ENCODE results near the gene CREB3L1.

The CREB3L1 gene

GRCh38 chr11:46367916-46368267 lies 90.4 kb downstream of the CREB3L1 start:
- no peak for TF ChIP-seq CTCF (IDR thresholded peaks at IDR 0.05; ENCODE audit: insufficient read depth, low read depth, low read length, missing control alignments)
- no peak for DNase-seq (ENCODE audit: low read depth)
- H3K4me3 ChIP-seq (ENCODE audit: low read length): no peak overlapping the region

- no peak overlapping the region for H3K4me3 ChIP-seq (ENCODE audit: low read length)
- peak; percentile 65 for DNase-seq (ENCODE audit: low read depth)
Observed at GRCh38 chr11:46369458-46370152, 92.1 kb downstream of the CREB3L1 start.

GRCh38 chr11:46370253-46370652 lies 92.8 kb downstream of the CREB3L1 start:
- H3K4me3 ChIP-seq (ENCODE audit: low read length): no peak overlapping the region
- DNase-seq (ENCODE audit: low read depth): no peak
- no peak for TF ChIP-seq CTCF (IDR thresholded peaks at IDR 0.05; ENCODE audit: insufficient read depth, low read depth, low read length, missing control alignments)

More at GRCh38 chr11:46369458-46370152, 92.1 kb downstream of the CREB3L1 start:
- TF ChIP-seq CTCF (IDR thresholded peaks at IDR 0.05; ENCODE audit: insufficient read depth, low read depth, low read length, missing control alignments): peak; percentile 85

Measured in epithelial cell of esophagus (primary cell).